Measurements from ENCODE around the gene STK33.

- TF ChIP-seq REST (IDR thresholded peaks at IDR 0.05; ENCODE audit: low read depth) (no peak), MAX (IDR thresholded peaks at IDR 0.05) (no peak), EP300 (IDR thresholded peaks at IDR 0.05; ENCODE audit: borderline replicate concordance) (no peak), RAD21 (IDR thresholded peaks at IDR 0.05; ENCODE audit: low read depth) (no peak), YY1 (IDR thresholded peaks at IDR 0.05; ENCODE audit: low read depth) (no peak), FOXM1 (IDR thresholded peaks at IDR 0.05; ENCODE audit: borderline replicate concordance, low read depth) (no peak), TAF1 (IDR thresholded peaks at IDR 0.05; ENCODE audit: low read depth) (no peak)
Measured at GRCh38 chr11:8487261-8487660, 106.8 kb downstream of the STK33 start.

Measured in Ishikawa (cell line).